OCI-LY7 (cell line): ENCODE measurements around the gene ZBTB9. TPM values are rescaled to one million over a fixed set of nuclear protein-coding genes. Genes with fewer than 3 reads are reported as not detected.

Source experiments
- BruUV-seq: library from RNA; stranded (reverse); fragments of 400-500 nt; replicated peaks from 2 replicates; lab custom pipeline; 2021; lab: Mats Ljungman, UMichigan
- CTCF ChIA-PET: fragments of 300-600 bp; sonication (Branson Sonifier 250); formaldehyde crosslinking; loops from one replicate; lab custom pipeline; 2022; ENCODE audit warnings: antibody characterized with exemption; ENCODE audit not compliant: unreplicated experiment; lab: Charles Lee
- POLR2A ChIA-PET: fragments of 300-600 bp; sonication (Branson Sonifier 250); formaldehyde crosslinking; loops from one replicate; lab custom pipeline; 2022; ENCODE audit warnings: antibody characterized with exemption; lab: Charles Lee
- DNase-seq: peaks from one replicate; pipeline ENCODE4 v3.0.0-alpha.2; 2015; ENCODE audit warnings: low spot score
- H2AFZ ChIP-seq: fragments of 200-600 bp; sonication (generic), shearing (Covaris generic); 2 replicates; pipeline ENCODE4 v1.6.1; 2014; ENCODE audit warnings: mild to moderate bottlenecking, antibody characterized with exemption, low read length, moderate library complexity
- H3K27ac ChIP-seq: fragments of 200-600 bp; sonication (generic); 2 replicates; pipeline ENCODE4 v1.5.1; 2014; ENCODE audit warnings: mixed run types, low read depth, mild to moderate bottlenecking, moderate library complexity, low read length, inconsistent platforms; ENCODE audit not compliant: poor library complexity, severe bottlenecking
- H3K36me3 ChIP-seq: fragments of 200-600 bp; sonication (generic); 2 replicates; pipeline ENCODE4 v1.6.1; 2014; ENCODE audit warnings: mild to moderate bottlenecking, antibody characterized with exemption, low read length, moderate library complexity, mixed read lengths; ENCODE audit not compliant: insufficient read depth
- H3K4me1 ChIP-seq: fragments of 200-600 bp; sonication (generic); 2 replicates; pipeline ENCODE4 v1.5.1; 2014; ENCODE audit warnings: mild to moderate bottlenecking, low read length; ENCODE audit not compliant: insufficient read depth, poor library complexity, severe bottlenecking
- H3K4me2 ChIP-seq: fragments of 200-600 bp; sonication (generic); 2 replicates; pipeline ENCODE4 v1.6.1; 2014; ENCODE audit warnings: mild to moderate bottlenecking, low read length
- H3K4me3 ChIP-seq: fragments of 200-600 bp; sonication (generic); 2 replicates; pipeline ENCODE4 v1.5.1; 2014; ENCODE audit warnings: mild to moderate bottlenecking, low read depth, low read length; ENCODE audit not compliant: poor library complexity, severe bottlenecking
- H3K79me2 ChIP-seq: fragments of 200-600 bp; sonication (generic); 2 replicates; pipeline ENCODE4 v1.6.1; 2016; ENCODE audit warnings: low read depth, mild to moderate bottlenecking, low read length, moderate library complexity, mixed read lengths; ENCODE audit not compliant: insufficient read depth
- H3K9me2 ChIP-seq: fragments of 200-600 bp; sonication (generic); 2 replicates; pipeline ENCODE4 v1.6.1; 2016; ENCODE audit warnings: mild to moderate bottlenecking, low read length, mixed read lengths; ENCODE audit not compliant: insufficient read depth
- H3K9me3 ChIP-seq: fragments of 200-600 bp; sonication (generic); 2 replicates; pipeline ENCODE4 v1.6.1; 2014; ENCODE audit warnings: mild to moderate bottlenecking, mixed run types, low read length, mixed read lengths
- H4K20me1 ChIP-seq: fragments of 200-600 bp; sonication (generic); 2 replicates; pipeline ENCODE4 v1.6.1; 2014; ENCODE audit warnings: mild to moderate bottlenecking, antibody characterized with exemption, low read length, moderate library complexity, mixed read lengths; ENCODE audit not compliant: insufficient read depth
- CTCF ChIP-seq: fragments of 200-600 bp; sonication (generic); conservative IDR thresholded peaks from 2 replicates; pipeline ENCODE4 v1.5.1; 2014; ENCODE audit warnings: mild to moderate bottlenecking, antibody characterized with exemption, low read length, moderate library complexity, mixed read lengths
- EZH2phosphoT487 ChIP-seq: fragments of 200-600 bp; sonication (generic); IDR thresholded peaks from 2 replicates; pipeline ENCODE4 v1.6.1; 2018; ENCODE audit warnings: low read depth, borderline replicate concordance, mild to moderate bottlenecking, mixed run types, antibody characterized with exemption, low read length, moderate library complexity, mixed read lengths
- intact Hi-C: fragments of 100-400 bp; cut with micrococcal nuclease; formaldehyde crosslinking; loops from one replicate; pipeline ENCODE4 v1.10.0; 2022; ENCODE audit not compliant: unreplicated experiment
- total RNA-seq, 2 experiments: library from RNA; depleted of rRNA in 1 of 2; stranded (reverse); fragments of >200 nt in 1 of 2; shearing (Covaris generic) in 1 of 2; gene quantifications; 2 replicates each; pipeline ENCODE4 v1.2.3, GENCODE V29; 2014 to 2022

The ZBTB9 gene
- total RNA-seq, 2 experiments from 2014 or later = 6.8 to 7.7 TPM

DNA sequence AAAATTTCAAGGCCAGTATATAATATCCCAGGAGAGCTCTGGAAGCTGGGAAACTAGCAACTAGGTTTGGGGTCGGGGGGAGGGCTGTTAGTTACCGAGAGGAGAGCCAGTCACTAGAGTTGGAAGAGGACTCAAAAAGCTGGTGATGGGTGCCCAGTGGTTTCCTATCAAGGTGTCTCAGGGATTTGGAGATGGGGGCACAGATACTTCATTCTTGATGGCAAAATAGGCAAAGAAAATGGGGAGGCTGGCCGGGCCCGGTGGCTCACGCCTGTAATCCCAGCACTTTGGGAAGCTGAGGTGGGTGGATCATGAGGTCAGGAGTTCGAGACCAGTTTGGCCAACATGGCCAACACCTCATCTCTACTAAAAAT is 42.8 kb upstream of the ZBTB9 start:
- H3K9me3 ChIP-seq = no peaks in the 10 kb centered on the region
- H3K4me1 ChIP-seq = peaks cover 55% of the 10 kb centered on the region
- peak overlapping the region; percentile 72 for H3K27ac ChIP-seq
- peak overlapping the region; percentile 97 for H3K4me2 ChIP-seq
- peaks cover 14% of the 10 kb centered on the region; the same call in 1 of the 2 replicates for H3K79me2 ChIP-seq
- BruUV-seq = no TSS peak
- POLR2A ChIA-PET = no interaction called here
- TF ChIP-seq CTCF (no peak), EZH2phosphoT487 (no peak)
- no peak for DNase-seq
- H3K4me3 ChIP-seq = peak overlapping the region; percentile 81
- H2AFZ ChIP-seq = no peak overlapping the region
- intact Hi-C loops = loop anchor here (5.0 to 10.0 kb wide), 2 partner anchors 99 to 207 kb away; partner anchors contain the start of genes HSD17B8, RING1, RXRB and SLC39A7
- H3K36me3 ChIP-seq = peaks cover 71% of the 10 kb centered on the region
- no peaks in the 10 kb centered on the region for H3K9me2 ChIP-seq
- CTCF ChIA-PET = no interaction called here
- peaks cover 2% of the 10 kb centered on the region; the same call in 1 of the 2 replicates for H4K20me1 ChIP-seq

DNA sequence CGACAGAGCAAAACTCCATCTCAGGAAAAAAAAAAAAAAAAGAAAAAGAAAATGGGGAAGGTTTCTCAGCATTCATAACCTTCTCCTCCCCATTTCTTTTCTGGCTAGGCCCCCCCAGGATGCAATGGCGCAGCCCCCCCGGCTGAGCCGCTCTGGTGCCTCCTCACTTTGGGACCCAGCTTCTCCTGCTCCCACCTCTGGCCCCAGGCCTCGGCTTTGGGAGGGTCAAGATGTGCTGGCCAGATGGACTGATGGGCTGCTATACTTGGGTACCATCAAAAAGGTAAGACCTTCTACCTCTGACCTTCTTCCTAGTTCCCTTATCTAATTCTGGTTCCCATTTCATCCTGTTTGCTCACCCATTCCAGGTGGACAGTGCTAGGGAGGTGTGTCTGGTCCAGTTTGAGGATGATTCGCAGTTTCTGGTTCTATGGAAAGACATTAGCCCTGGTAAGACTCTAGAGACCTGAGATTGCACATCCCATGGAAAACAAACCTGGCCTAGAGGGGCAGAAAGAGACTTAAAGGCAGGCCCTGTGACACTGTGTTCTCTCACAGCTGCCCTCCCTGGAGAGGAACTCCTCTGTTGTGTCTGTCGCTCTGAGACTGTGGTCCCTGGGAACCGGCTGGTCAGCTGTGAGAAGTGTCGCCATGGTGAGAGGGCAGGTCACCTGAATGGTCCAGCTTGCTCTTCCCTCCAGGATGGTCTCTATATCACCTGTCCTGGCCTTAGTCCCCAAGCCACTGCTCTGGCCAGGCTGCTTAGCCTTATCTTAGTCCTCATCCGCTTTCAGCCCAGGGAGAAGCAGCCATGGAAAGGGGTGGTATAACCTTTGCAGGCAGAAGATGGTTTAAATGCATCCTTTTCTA is 42.0 kb upstream of the ZBTB9 start:
- DNase-seq = no peak
- no peaks in the 10 kb centered on the region for H3K9me3 ChIP-seq
- no peak for TF ChIP-seq EZH2phosphoT487
- H3K27ac ChIP-seq = peak overlapping the region; percentile 7
- ChIA-PET POLR2A (interaction anchor here (0.6 kb wide), 1 partner anchor 72 kb away, joined by 4 read pairs; no protein-coding TSS in a partner anchor), CTCF (no interaction called here)
- BruUV-seq = no TSS peak
- intact Hi-C loops = loop anchor here (5.0 to 10.0 kb wide), 2 partner anchors 100 to 208 kb away; partner anchors contain the start of genes HSD17B8, RING1, RXRB and SLC39A7
- H3K4me1 ChIP-seq = peaks cover 59% of the 10 kb centered on the region
- peaks cover 63% of the 10 kb centered on the region for H3K36me3 ChIP-seq
- no peaks in the 10 kb centered on the region for H3K9me2 ChIP-seq
- peaks cover 22% of the 10 kb centered on the region; the same call in 1 of the 2 replicates for H3K79me2 ChIP-seq
- H2AFZ ChIP-seq = no peak overlapping the region
- peak overlapping the region; percentile 97; the same call in 1 of the 2 replicates for H3K4me2 ChIP-seq
- peaks cover 6% of the 10 kb centered on the region; the same call in 1 of the 2 replicates for H4K20me1 ChIP-seq
- H3K4me3 ChIP-seq = no peak overlapping the region

GRCh38 chr6:33413241-33414120 is 40.9 kb upstream of the ZBTB9 start:
- no peak overlapping the region for H3K4me2 ChIP-seq
- POLR2A ChIA-PET = interaction anchor here (0.6 kb wide), 1 partner anchor 73 kb away, joined by 4 read pairs; no protein-coding TSS in a partner anchor
- CTCF ChIA-PET = interaction anchor here (0.6 to 1.0 kb wide), 2 partner anchors 17 to 19 kb away, joined by 3 read pairs; no protein-coding TSS in a partner anchor
- BruUV-seq = no TSS peak
- peak overlapping the region; percentile 62 for H3K27ac ChIP-seq
- no peaks in the 10 kb centered on the region for H3K9me3 ChIP-seq
- H3K4me1 ChIP-seq = peaks cover 62% of the 10 kb centered on the region
- H3K79me2 ChIP-seq = peaks cover 26% of the 10 kb centered on the region; the same call in 1 of the 2 replicates
- TF ChIP-seq CTCF = no peak
- TF ChIP-seq EZH2phosphoT487 = no peak
- H3K4me3 ChIP-seq = no peak overlapping the region
- DNase-seq = no peak
- H2AFZ ChIP-seq = no peak overlapping the region
- intact Hi-C loops = loop anchor here (5.0 to 10.0 kb wide), 2 partner anchors 101 to 209 kb away; partner anchors contain the start of genes HSD17B8, RING1, RXRB and SLC39A7
- no peaks in the 10 kb centered on the region for H3K9me2 ChIP-seq
- peaks cover 52% of the 10 kb centered on the region for H3K36me3 ChIP-seq
- H4K20me1 ChIP-seq = peaks cover 6% of the 10 kb centered on the region; the same call in 1 of the 2 replicates
